K562 (cell line): ENCODE data around the gene BBX. TPM values are rescaled to one million over a fixed set of nuclear protein-coding genes. Genes with fewer than 3 reads are reported as not detected.

ENCODE experiments used
- ATAC-seq: fragments of 200-7000 bp; cut with Tn5 transposase; 3 replicates; pipeline ENCODE4 v1.9.1; 2020; ENCODE audit warnings: moderate library complexity
- BruUV-seq: library from RNA; stranded (reverse); fragments of 400-500 nt; replicated peaks from 2 replicates; lab custom pipeline; 2021; lab: Mats Ljungman, UMichigan
- CTCF ChIA-PET: fragments of 300-600 bp; formaldehyde crosslinking; extraction: SDS; loops from one replicate; lab custom pipeline; 2021; ENCODE audit warnings: low intra/inter-chr PET ratio; lab: Yijun Ruan, JAX
- POLR2A ChIA-PET: fragments of 300-600, 350-650 bp; sonication (Branson Sonifier 250); formaldehyde crosslinking; extraction: SDS; loops from one replicate; lab custom pipeline; 2021; ENCODE audit warnings: antibody characterized with exemption, inconsistent platforms; lab: Yijun Ruan, JAX
- DNase-seq, 4 experiments: peaks; one replicate each; pipeline versions ENCODE4 v3.0.0 to v3.0.0-alpha.2; 2011 to 2018; ENCODE audit warnings: low spot score in 3 of 4, mixed read lengths in 3 of 4; ENCODE audit errors: extremely low read depth in 1 of 4
- FAIRE-seq: peaks from 2 replicates; lab custom pipeline; 2011; peaks lifted over from hg19 to GRCh38; lab: Jason Lieb, UNC
- H2AFZ ChIP-seq: 2 replicates; pipeline ENCODE4 v1.6.0; 2011; ENCODE audit warnings: low read depth, low read length, control low read depth, inconsistent platforms
- H3K27ac ChIP-seq: fragments of 200-600 bp; 3 replicates; pipeline ENCODE4 v1.8.0; 2011; ENCODE audit warnings: low read depth, mild to moderate bottlenecking, control low read depth, inconsistent platforms, low read length, moderate library complexity, mixed read lengths; ENCODE audit errors: extremely low read depth
- H3K27me3 ChIP-seq, 2 experiments: fragments of 300-600 bp in 1 of 2; 2 replicates in 1 of 2; 3 replicates in 1 of 2; pipeline versions ENCODE4 v1.6.0 to v1.8.0; 2011; ENCODE audit warnings: inconsistent platforms in 2 of 2, low read length in 2 of 2, mild to moderate bottlenecking in 1 of 2, mixed read lengths in 1 of 2, moderate library complexity in 1 of 2; ENCODE audit not compliant: control insufficient read depth in 2 of 2, insufficient read depth in 2 of 2
- H3K36me3 ChIP-seq: fragments of 300-600 bp; 3 replicates; pipeline ENCODE4 v1.8.0; 2011; ENCODE audit warnings: mild to moderate bottlenecking, low read length, inconsistent platforms; ENCODE audit not compliant: control insufficient read depth, insufficient read depth
- H3K4me1 ChIP-seq, 2 experiments: fragments of 200-600 bp in 1 of 2; replicated peaks in 1 of 2; 2 replicates in 1 of 2; 3 replicates in 1 of 2; pipeline versions ENCODE4 v1.5.1 to v1.8.0; 2011; ENCODE audit warnings: inconsistent platforms in 2 of 2, low read length in 2 of 2, mild to moderate bottlenecking in 1 of 2, mixed read lengths in 1 of 2, moderate library complexity in 1 of 2; ENCODE audit not compliant: control insufficient read depth in 2 of 2, insufficient read depth in 2 of 2
- H3K4me2 ChIP-seq: 2 replicates; pipeline ENCODE4 v1.6.1; 2011; ENCODE audit warnings: low read length, control low read depth, inconsistent platforms, mixed read lengths; ENCODE audit not compliant: insufficient read depth
- H3K4me3 ChIP-seq: fragments of 200-600 bp; sonication (generic), shearing (Covaris generic); 2 replicates; pipeline ENCODE4 v1.5.1; 2016; ENCODE audit warnings: control low read depth, inconsistent platforms
- H3K79me2 ChIP-seq: fragments of 200-600 bp; 3 replicates; pipeline ENCODE4 v1.8.0; 2011; ENCODE audit warnings: low read length, inconsistent platforms; ENCODE audit not compliant: control insufficient read depth, insufficient read depth
- H3K9ac ChIP-seq, 2 experiments: 2 replicates each; pipeline versions ENCODE4 v1.6.0 to v1.6.1; 2011; ENCODE audit warnings: low read depth in 2 of 2, low read length in 2 of 2, control low read depth in 1 of 2, inconsistent platforms in 1 of 2, mild to moderate bottlenecking in 1 of 2, mixed read lengths in 1 of 2; ENCODE audit not compliant: insufficient read depth in 1 of 2
- H3K9me1 ChIP-seq: one replicate; pipeline ENCODE4 v1.6.0; 2011; ENCODE audit warnings: inconsistent platforms, mild to moderate bottlenecking, low read length, moderate library complexity; ENCODE audit not compliant: control insufficient read depth, insufficient read depth
- H3K9me3 ChIP-seq: replicated peaks from 2 replicates; pipeline ENCODE4 v1.5.1; 2011; ENCODE audit warnings: low read depth, low read length, inconsistent platforms; ENCODE audit not compliant: control insufficient read depth, insufficient read depth
- H4K20me1 ChIP-seq: replicated peaks from 2 replicates; pipeline ENCODE4 v1.6.1; 2011; ENCODE audit warnings: low read length, inconsistent platforms, mixed read lengths; ENCODE audit not compliant: control insufficient read depth, insufficient read depth
- CTCF ChIP-seq, 3 experiments: IDR thresholded peaks in 2 of 3; conservative IDR thresholded peaks in 1 of 3; 2 replicates each; pipeline ENCODE4 v1.5.1; 2011 to 2012; ENCODE audit warnings: low read length in 3 of 3, mild to moderate bottlenecking in 3 of 3, control low read depth in 2 of 3, improper control_type of control experiment in 1 of 3, inconsistent platforms in 1 of 3, low read depth in 1 of 3, mixed read lengths in 1 of 3, moderate library complexity in 1 of 3; ENCODE audit not compliant: insufficient read depth in 2 of 3
- HDAC2 ChIP-seq: fragments of 450-650 bp; IDR thresholded peaks from 2 replicates; pipeline ENCODE4 v1.6.1; 2016; ENCODE audit warnings: mild to moderate bottlenecking
- RAD21 ChIP-seq, 2 experiments: fragments of 250-450 bp in 1 of 2; fragments of 450-650 bp in 1 of 2; sonication (Bioruptor Pico) in 1 of 2; formaldehyde crosslinking in 1 of 2; IDR thresholded peaks in 1 of 2; conservative IDR thresholded peaks in 1 of 2; 2 replicates each; pipeline versions ENCODE4 v1.4.0 to v1.8.0; 2020 to 2022; ENCODE audit warnings: mild to moderate bottlenecking in 2 of 2, moderate library complexity in 1 of 2
- WGBS: fragments of 100-300 bp; shearing (Covaris generic); methylation state at CpG from one replicate; pipeline ENCODE4 v1.1.6; 2016; ENCODE audit warnings: low coverage, mixed read lengths; ENCODE audit not compliant: insufficient coverage; ENCODE audit errors: missing lambda C conversion rate; 5-methylcytosine and 5-hydroxymethylcytosine counted together
- in situ Hi-C: fragments of 300-500 bp; cut with MboI; formaldehyde crosslinking; loops from 4 replicates; pipeline ENCODE4 v1.15.0; 2018; ENCODE audit warnings: inconsistent platforms, mixed read lengths
- intact Hi-C: fragments of 100-400 bp; cut with micrococcal nuclease; formaldehyde crosslinking; loops from 2 replicates; pipeline ENCODE4 v1.14.2; 2022
- polyA plus RNA-seq, 8 experiments: library from polyadenylated mRNA; depleted of rRNA in 4 of 8; stranded (reverse) in 5 of 8; unstranded in 3 of 8; fragments of >200 nt; fragmentation: Nextera tagmentation in 2 of 8; fragmentation: Illumina TruSeq in 1 of 8; extraction: Ambion mirVana in 2 of 8; extraction: Trizol in 1 of 8; gene quantifications; 2 replicates each; pipeline versions ENCODE4 v1.2.1 to v1.2.3, GENCODE V29; 2011 to 2014; ENCODE audit warnings: inconsistent platforms in 1 of 8, missing spikeins in 1 of 8
- total RNA-seq, 7 experiments: library from RNA; depleted of rRNA in 6 of 7; stranded (reverse); fragments of >200 nt in 6 of 7; fragmentation: Illumina TruSeq in 2 of 7; extraction: Trizol in 2 of 7; gene quantifications; 2 replicates each; pipeline versions ENCODE4 v1.2.1 to v1.2.3, GENCODE V29; 2011 to 2021; ENCODE audit warnings: low replicate concordance in 1 of 7

Gene BBX
- total and polyA plus RNA-seq, 9 of the 15 experiments (the other 6 are each of a cell fraction or from before 2014, with no cell fraction given) = 4.9 to 19.5 (median 11.8) TPM

GRCh38 chr3:107753494-107753893, 230.7 kb downstream of the BBX start:
- H3K4me2 ChIP-seq = no peak overlapping the region
- intact Hi-C loops = loop anchor here (2.0 kb wide), 1 partner anchor 93 kb away; no protein-coding TSS in a partner anchor
- no peaks in the 10 kb centered on the region for H3K9me1 ChIP-seq
- 50% methylated on average over 1 of the region's 2 CpGs for WGBS
- FAIRE-seq = peak; percentile 11
- no peak overlapping the region for H3K27ac ChIP-seq
- no peak overlapping the region for H2AFZ ChIP-seq
- no peak overlapping the region for H3K9ac ChIP-seq
- peak; percentile 31 to 39 (median 38); a peak in 3 of 6 replicates for TF ChIP-seq CTCF (IDR thresholded peaks at IDR 0.05 in 2 of 3, conservative IDR thresholded peaks at IDR 0.05 in 1 of 3; ENCODE audit: insufficient read depth in 2 of 3, low read depth in 1 of 3, low read length in 3 of 3)
- TF ChIP-seq HDAC2 = no peak
- TF ChIP-seq RAD21 (CRISPR knock-in tag; conservative IDR thresholded peaks at IDR 0.05 in 1 of 2, IDR thresholded peaks at IDR 0.05 in 1 of 2) = peak in 1 of 2 experiments; percentile 38; a peak in 2 of 4 replicates
- ChIA-PET CTCF (interaction anchor here (0.5 kb wide), 1 partner anchor 16 kb away, joined by 3 read pairs; no protein-coding TSS in a partner anchor), POLR2A (no interaction called here)
- ATAC-seq = peak; percentile 88
- no peaks in the 10 kb centered on the region for H3K9me3 ChIP-seq
- H3K79me2 ChIP-seq = no peaks in the 10 kb centered on the region
- H3K27me3 ChIP-seq = no peaks in the 10 kb centered on the region
- BruUV-seq = no TSS peak
- no peaks in the 10 kb centered on the region for H3K36me3 ChIP-seq
- H4K20me1 ChIP-seq = 0 out of 2 replicates have a peak, but pooled peaks cover 2% of the 10 kb centered on the region
- in situ Hi-C loops = no loop called here
- no peak overlapping the region for H3K4me3 ChIP-seq
- H3K4me1 ChIP-seq = no peaks in the 10 kb centered on the region
- peak in 2 of 4 experiments; percentile 5 to 39 for DNase-seq
